PC-9 (cell line): ENCODE results near the gene FAM98B.

Experiments used
- CTCF ChIP-seq: fragments of 200-600 bp; sonication (generic); conservative IDR thresholded peaks from 2 replicates; pipeline ENCODE4 v1.6.1; 2017; ENCODE audit warnings: mixed run types, antibody characterized with exemption, mild to moderate bottlenecking, moderate library complexity
- EZH2 ChIP-seq: fragments of 200-600 bp; sonication (generic); IDR thresholded peaks from 2 replicates; pipeline ENCODE4 v1.8.0; 2017; ENCODE audit warnings: antibody characterized with exemption, low read depth

GRCh38 chr15:38411902-38412301, 42.0 kb upstream of the FAM98B start:
- no peak for TF ChIP-seq CTCF
- no peak for TF ChIP-seq EZH2
